HL-60/S4 treated with phorbol 12-myristate 13-acetate at 8.2 ng/mL for 4 days and 3 days (cell line): Measurements from ENCODE around the gene FAM24B.
"Not testable (repeated sequence)": the region's sequence is repeated elsewhere in the genome, so short reads cannot be mapped to it uniquely, and the experiment has no call there.

Experiments used
- in situ Hi-C: fragments of 300-500 bp; cut with MboI; formaldehyde crosslinking; loops from 2 replicates; pipeline ENCODE4 v1.15.0; 2022; ENCODE audit warnings: low sequenced_read_pairs

FAM24B gene

GRCh38 chr10:122859527-122859926 lies 19.9 kb downstream of the FAM24B start:
- in situ Hi-C loops: no loop called here

- in situ Hi-C loops: not testable (repeated sequence)
These were observed 21.3 kb downstream of the FAM24B start for GRCh38 chr10:122858042-122858441.

GRCh38 chr10:122856902-122857301 lies 22.5 kb downstream of the FAM24B start:
- in situ Hi-C loops: no loop called here

GRCh38 chr10:122855745-122856144 lies 23.6 kb downstream of the FAM24B start:
- in situ Hi-C loops: no loop called here

GRCh38 chr10:122854648-122855047 lies 24.7 kb downstream of the FAM24B start:
- in situ Hi-C loops: no loop called here

GRCh38 chr10:122853665-122854313 lies 25.6 kb downstream of the FAM24B start:
- in situ Hi-C loops: no loop called here

GRCh38 chr10:122852261-122852660 lies 27.1 kb downstream of the FAM24B start:
- in situ Hi-C loops: no loop called here

- in situ Hi-C loops: no loop called here
These were observed 28.4 kb downstream of the FAM24B start for GRCh38 chr10:122850705-122851640.

GRCh38 chr10:122849900-122850605 lies 29.3 kb downstream of the FAM24B start:
- in situ Hi-C loops: no loop called here

GRCh38 chr10:122849090-122849489 lies 30.3 kb downstream of the FAM24B start:
- in situ Hi-C loops: no loop called here

- in situ Hi-C loops: no loop called here
These were observed 31.4 kb downstream of the FAM24B start for GRCh38 chr10:122847782-122848604.

GRCh38 chr10:122845783-122846332 lies 33.5 kb downstream of the FAM24B start, which contains the start of gene CUZD1:
Gene CUZD1, minus strand, starts transcription at chr10:122845857. Its CDS starts 14 bp downstream, at chr10:122845843.
- in situ Hi-C loops: no loop called here

- in situ Hi-C loops: no loop called here
These were observed 35.2 kb downstream of the FAM24B start for GRCh38 chr10:122844146-122844545.

- in situ Hi-C loops: no loop called here
These were observed 37.8 kb downstream of the FAM24B start for GRCh38 chr10:122841569-122841968.

- in situ Hi-C loops: no loop called here
These were observed 39.9 kb downstream of the FAM24B start for GRCh38 chr10:122839505-122839904.

- in situ Hi-C loops: no loop called here
These were observed 40.5 kb downstream of the FAM24B start for GRCh38 chr10:122838880-122839279.

GRCh38 chr10:122835908-122836307 lies 43.5 kb downstream of the FAM24B start:
- in situ Hi-C loops: no loop called here

- in situ Hi-C loops: no loop called here
These were observed 48.4 kb downstream of the FAM24B start for GRCh38 chr10:122830965-122831353.

- in situ Hi-C loops: no loop called here
These were observed 49.0 kb downstream of the FAM24B start for GRCh38 chr10:122830273-122830964.

GRCh38 chr10:122829454-122829853 lies 49.9 kb downstream of the FAM24B start:
- in situ Hi-C loops: no loop called here
